Adipose tissue (tissue), 3 donors: ENCODE data around the gene BNIP5. TPM values are rescaled to one million over a fixed set of nuclear protein-coding genes. Genes with fewer than 3 reads are reported as not detected.

ENCODE experiments used
- polyA plus RNA-seq, 3 donors: library from polyadenylated mRNA; stranded (reverse); fragments of 200-250 nt; gene quantifications; one replicate each; pipeline ENCODE4 v1.2.3, GENCODE V29; 2013
- donor health status: healthy with polysubstance abuse.
- donor health status: Bipolar disorder and iron deficiency.
- donor health status: healthy.

The BNIP5 gene
- polyA plus RNA-seq, 3 donors: 0.07 to 0.51 TPM; not detected in 1

Other genes with a start within 250 kb of the BNIP5 start
- gene MAPK13, start 206.4 kb downstream of the BNIP5 start, polyA plus RNA-seq: 10 to 100 TPM; 10.6 to 35.1 (median 12.1) TPM
- 10 to 100 TPM; 11.5 to 19.2 (median 13.8) TPM for gene BRPF3, start 140.1 kb downstream of the BNIP5 start, polyA plus RNA-seq
- gene PNPLA1, start 66.8 kb downstream of the BNIP5 start, polyA plus RNA-seq: under 1 TPM; 0.02 to 0.22 (median 0.15) TPM
- 1 to 10 TPM in 1 of 3 donors, under 1 TPM in 2; 0.55 to 1.0 (median 0.67) TPM for gene ETV7, start 50.8 kb upstream of the BNIP5 start, polyA plus RNA-seq
- gene PXT1, start 106.0 kb upstream of the BNIP5 start, polyA plus RNA-seq: under 1 TPM in 1 of 3 donors, not detected in 2; 0.10 TPM
- 10 to 100 TPM in 2 of 3 donors, 1 to 10 TPM in 1; 8.5 to 52.6 (median 43.8) TPM for gene KCTD20, start 106.1 kb upstream of the BNIP5 start, polyA plus RNA-seq
- 10 to 100 TPM in 2 of 3 donors, 1 to 10 TPM in 1; 5.9 to 39.7 (median 13.5) TPM for gene STK38, start 210.6 kb upstream of the BNIP5 start, polyA plus RNA-seq